ENCODE measurements around the gene ANKRD40CL. TPM values are rescaled to one million over a fixed set of nuclear protein-coding genes. Genes with fewer than 3 reads are reported as not detected.

The ANKRD40CL gene
- total RNA-seq, 1 experiment from 2014 or later: not detected

GRCh38 chr17:50797135-50797810 lies 30.0 kb upstream of the ANKRD40CL start:
- H3K27me3 Mint-ChIP-seq (ENCODE audit: low read depth): no peaks in the 10 kb centered on the region; the same call in none of the 2 replicates
- H3K9me3 Mint-ChIP-seq: no peaks in the 10 kb centered on the region; a peak in 1 of 5 replicates

More at GRCh38 chr17:50797135-50797810, 30.0 kb upstream of the ANKRD40CL start:
- Histone ChIP-seq H3K4me1 (ENCODE audit: insufficient read depth, low read length) (no peaks in the 10 kb centered on the region), H3K56ac (ENCODE audit: insufficient read length, low read depth, low read length) (no peak overlapping the region), H3K27ac (ENCODE audit: insufficient read length, low read depth, low read length) (no peak overlapping the region), H3K23ac (ENCODE audit: insufficient read length, low read depth, low read length) (no peak overlapping the region), H4K5ac (ENCODE audit: insufficient read length, low read depth, low read length) (no peak overlapping the region), H3K79me2 (ENCODE audit: insufficient read depth, low read length) (no peaks in the 10 kb centered on the region), H3K9me3 (ENCODE audit: control insufficient read depth, low read depth, low read length) (no peaks in the 10 kb centered on the region), H4K91ac (ENCODE audit: insufficient read length, low read depth, low read length) (no peak overlapping the region), H2BK12ac (ENCODE audit: insufficient read length, low read depth, low read length) (no peak overlapping the region), H3K79me1 (ENCODE audit: insufficient read depth, low read depth, low read length, poor library complexity, severe bottlenecking) (no peaks in the 10 kb centered on the region), H3K4me2 (ENCODE audit: insufficient read depth, insufficient read length, low read length) (no peak overlapping the region), H2AK5ac (ENCODE audit: insufficient read length, low read length) (no peak overlapping the region), H3K18ac (ENCODE audit: insufficient read length, low read depth, low read length) (no peak overlapping the region), H3K4ac (ENCODE audit: low read depth, low read length) (no peak overlapping the region), H3T11ph (ENCODE audit: low read length) (no peak overlapping the region), H2BK20ac (ENCODE audit: low read depth, low read length, poor library complexity, severe bottlenecking) (no peak overlapping the region), H2BK120ac (ENCODE audit: low read depth, low read length, poor library complexity, severe bottlenecking) (no peak overlapping the region), H2BK5ac (ENCODE audit: insufficient read length, low read length) (no peak overlapping the region), H3K23me2 (ENCODE audit: insufficient read length, low read depth, low read length, poor library complexity, severe bottlenecking) (no peaks in the 10 kb centered on the region), H2AFZ (ENCODE audit: low read length) (no peak overlapping the region), H4K8ac (replicated peaks; ENCODE audit: insufficient read length, low read depth, low read length) (no peak overlapping the region), H3K14ac (ENCODE audit: insufficient read depth, low read length) (no peak overlapping the region), H2BK15ac (ENCODE audit: low read depth, low read length) (no peak overlapping the region), H3K9ac (ENCODE audit: extremely low read depth, insufficient read length, low read length) (no peak overlapping the region), H4K20me1 (ENCODE audit: control insufficient read depth, insufficient read depth, insufficient read length) (no peaks in the 10 kb centered on the region), H3K27me3 (ENCODE audit: insufficient read depth, low read length) (no peaks in the 10 kb centered on the region)
- Mint-ChIP-seq H3K36me3 (ENCODE audit: insufficient read depth in 1 of 3, low read depth in 3 of 3) (no peaks in the 10 kb centered on the region; a peak in 1 of 7 replicates), H3K4me3 (no peak overlapping the region), H3K4me1 (peaks cover 14 to 29% of the 10 kb centered on the region in 2 experiments), H3K27ac (peak overlapping the region in 2 of 3 experiments; percentile 34 to 53; a peak in 1 of 7 replicates)
- DNase-seq: no peak
- no peak for TF ChIP-seq CTCF (conservative IDR thresholded peaks at IDR 0.05)
- WGBS (ENCODE audit: extremely low coverage, insufficient read length, low lambda C conversion rate): no CpG with 5 or more reads among the region's 11 CpGs

Data from H9 (cell line).